Urothelium cell line (cell line): ENCODE data around the gene UIMC1.

ENCODE experiments used
- DNase-seq: peaks from one replicate; pipeline ENCODE4 v3.0.0; 2011; ENCODE audit warnings: low spot score, mixed read lengths
- FAIRE-seq: peaks from 2 replicates; lab custom pipeline; 2011; peaks lifted over from hg19 to GRCh38; lab: Jason Lieb, UNC

Gene UIMC1

GRCh38 chr5:176906126-176906525, 100.5 kb downstream of the UIMC1 start:
- no peak for DNase-seq
- no peak for FAIRE-seq

GRCh38 chr5:176904276-176904675, 102.3 kb downstream of the UIMC1 start:
- FAIRE-seq, result no peak

GRCh38 chr5:176902911-176903664, 103.5 kb downstream of the UIMC1 start:
- DNase-seq (no peak), FAIRE-seq (no peak)

More at GRCh38 chr5:176904276-176904675, 102.3 kb downstream of the UIMC1 start:
- no peak for DNase-seq

GRCh38 chr5:176902102-176902814, 104.3 kb downstream of the UIMC1 start:
- DNase-seq, result no peak

GRCh38 chr5:176901260-176902101, 105.1 kb downstream of the UIMC1 start:
- no peak for FAIRE-seq
- no peak for DNase-seq

More at GRCh38 chr5:176902102-176902814, 104.3 kb downstream of the UIMC1 start:
- no peak for FAIRE-seq

- FAIRE-seq, result no peak
- DNase-seq, result no peak
Measured at GRCh38 chr5:176900780-176901204, 105.8 kb downstream of the UIMC1 start.

- FAIRE-seq, result no peak
- DNase-seq, result no peak
Measured at GRCh38 chr5:176899946-176900779, 106.4 kb downstream of the UIMC1 start.

- DNase-seq, result no peak
- FAIRE-seq, result no peak
Measured at GRCh38 chr5:176899296-176899891, 107.2 kb downstream of the UIMC1 start, which contains the start of gene HK3. TSS of gene HK3 (minus strand) at chr5:176899346. CDS start at chr5:176896159, 3,187 bp downstream.

GRCh38 chr5:176897263-176897662, 109.3 kb downstream of the UIMC1 start:
- no peak for FAIRE-seq
- no peak for DNase-seq

GRCh38 chr5:176895831-176896230, 110.7 kb downstream of the UIMC1 start:
- DNase-seq (no peak), FAIRE-seq (no peak)

- FAIRE-seq (no peak), DNase-seq (no peak)
Measured at GRCh38 chr5:176894298-176894697, 112.3 kb downstream of the UIMC1 start.

- DNase-seq, result no peak
- FAIRE-seq, result peak; percentile 67
Measured at GRCh38 chr5:176892663-176893062, 113.9 kb downstream of the UIMC1 start.

- no peak for FAIRE-seq
- no peak for DNase-seq
Measured at GRCh38 chr5:176891331-176891958, 115.1 kb downstream of the UIMC1 start.

- no peak for DNase-seq
Measured at GRCh38 chr5:176890455-176891330, 115.9 kb downstream of the UIMC1 start.

GRCh38 chr5:176889321-176890280, 117.0 kb downstream of the UIMC1 start:
- FAIRE-seq (peak; percentile 55), DNase-seq (no peak)

More at GRCh38 chr5:176890455-176891330, 115.9 kb downstream of the UIMC1 start:
- FAIRE-seq, result no peak

- no peak for FAIRE-seq
- DNase-seq, result no peak
Measured at GRCh38 chr5:176888865-176889165, 117.8 kb downstream of the UIMC1 start.
